GM21576 (cell line): ENCODE measurements around the gene PEX11B.

Experiments used
- ATAC-seq: cut with Tn5 transposase; IDR thresholded peaks from one replicate; pipeline ENCODE4 v1.9.1; 2021; ENCODE audit warnings: mild to moderate bottlenecking, moderate library complexity; ENCODE audit not compliant: unreplicated experiment

Gene PEX11B

GRCh38 chr1:145877923-145878486 is 40.5 kb downstream of the PEX11B start:
- no peak for ATAC-seq

- ATAC-seq = no peak
These were observed 43.9 kb downstream of the PEX11B start for GRCh38 chr1:145874646-145875045.

GRCh38 chr1:145871994-145872924 is 46.3 kb downstream of the PEX11B start:
- no peak for ATAC-seq

- no peak for ATAC-seq
These were observed 50.3 kb downstream of the PEX11B start for GRCh38 chr1:145868232-145868631.

GRCh38 chr1:145863282-145864018 is 55.1 kb downstream of the PEX11B start:
- no peak for ATAC-seq
